H54 (cell line): ENCODE results near the gene RANBP17.
"Not testable (repeated sequence)": the region's sequence is repeated elsewhere in the genome, so short reads cannot be mapped to it uniquely, and the experiment has no call there.

Experiments used
- DNase-seq: peaks from one replicate; pipeline ENCODE4 v3.0.0; 2011; ENCODE audit warnings: low spot score, mixed read lengths; ENCODE audit not compliant: insufficient read length
- FAIRE-seq: peaks from 3 replicates; lab custom pipeline; 2011; peaks lifted over from hg19 to GRCh38; lab: Jason Lieb, UNC
- POLR2A ChIP-seq: IDR thresholded peaks from 2 replicates; pipeline ENCODE4 v1.6.1; 2011; ENCODE audit warnings: low read depth, mild to moderate bottlenecking, low read length

The RANBP17 gene

GRCh38 chr5:170886210-170886894 is 24.5 kb downstream of the RANBP17 start:
- no peak for TF ChIP-seq POLR2A
- no peak for DNase-seq
- FAIRE-seq, result no peak

- FAIRE-seq (no peak), DNase-seq (no peak)
- no peak for TF ChIP-seq POLR2A
Observed at GRCh38 chr5:170892196-170892595, 30.4 kb downstream of the RANBP17 start.

GRCh38 chr5:170894665-170895064 is 32.8 kb downstream of the RANBP17 start:
- no peak for FAIRE-seq
- TF ChIP-seq POLR2A, result no peak
- no peak for DNase-seq

- no peak for FAIRE-seq
- TF ChIP-seq POLR2A, result no peak
- peak; percentile 11 for DNase-seq
Observed at GRCh38 chr5:170896779-170897178, 35.0 kb downstream of the RANBP17 start.

GRCh38 chr5:170903075-170903474 is 41.3 kb downstream of the RANBP17 start:
- TF ChIP-seq POLR2A, result no peak
- FAIRE-seq, result no peak

GRCh38 chr5:170907758-170908157 is 45.9 kb downstream of the RANBP17 start:
- no peak for TF ChIP-seq POLR2A
- DNase-seq, result no peak
- FAIRE-seq, result no peak

More at GRCh38 chr5:170903075-170903474, 41.3 kb downstream of the RANBP17 start:
- no peak for DNase-seq

- FAIRE-seq (no peak), DNase-seq (no peak)
- TF ChIP-seq POLR2A, result no peak
Observed at GRCh38 chr5:170913573-170913972, 51.8 kb downstream of the RANBP17 start.

- FAIRE-seq, result no peak
- TF ChIP-seq POLR2A, result no peak
- DNase-seq, result no peak
Observed at GRCh38 chr5:170917113-170917512, 55.3 kb downstream of the RANBP17 start.

GRCh38 chr5:170920196-170920595 is 58.4 kb downstream of the RANBP17 start:
- DNase-seq, result no peak
- FAIRE-seq, result no peak
- TF ChIP-seq POLR2A, result no peak

- DNase-seq, FAIRE-seq: not testable (repeated sequence)
Observed at GRCh38 chr5:170922331-170922730, 60.5 kb downstream of the RANBP17 start.

GRCh38 chr5:170923910-170924620 is 62.2 kb downstream of the RANBP17 start:
- FAIRE-seq, result no peak
- DNase-seq, result no peak
- TF ChIP-seq POLR2A, result no peak

- DNase-seq, FAIRE-seq: not testable (repeated sequence)
Observed at GRCh38 chr5:170935534-170936218, 73.9 kb downstream of the RANBP17 start.

GRCh38 chr5:170937072-170937471 is 75.3 kb downstream of the RANBP17 start:
- DNase-seq (no peak), FAIRE-seq (no peak)
- TF ChIP-seq POLR2A, result no peak

- TF ChIP-seq POLR2A, result no peak
- DNase-seq (no peak), FAIRE-seq (no peak)
Observed at GRCh38 chr5:170937914-170938313, 76.1 kb downstream of the RANBP17 start.

GRCh38 chr5:170939178-170939577 is 77.4 kb downstream of the RANBP17 start:
- TF ChIP-seq POLR2A, result no peak
- DNase-seq, result no peak
- FAIRE-seq, result no peak
